A673 (cell line): ENCODE results near the gene NCAPD2.

Experiments used
- EZH2 ChIP-seq: fragments of 200-600 bp; sonication (generic); IDR thresholded peaks from 2 replicates; pipeline ENCODE4 v1.6.1; 2017; ENCODE audit warnings: borderline replicate concordance, low read depth, mild to moderate bottlenecking, mixed read lengths, antibody characterized with exemption, low read length; ENCODE audit not compliant: poor library complexity, severe bottlenecking
- TF ChIP-seq, protein P1 (sequence below): fragments of 300-800, 200-600 bp; sonication (generic); conservative IDR thresholded peaks from 2 replicates; pipeline ENCODE4 v1.5.1; 2017; ENCODE audit warnings: low read depth, mild to moderate bottlenecking, antibody characterized with exemption, low read length, moderate library complexity, mixed read lengths

DNA sequence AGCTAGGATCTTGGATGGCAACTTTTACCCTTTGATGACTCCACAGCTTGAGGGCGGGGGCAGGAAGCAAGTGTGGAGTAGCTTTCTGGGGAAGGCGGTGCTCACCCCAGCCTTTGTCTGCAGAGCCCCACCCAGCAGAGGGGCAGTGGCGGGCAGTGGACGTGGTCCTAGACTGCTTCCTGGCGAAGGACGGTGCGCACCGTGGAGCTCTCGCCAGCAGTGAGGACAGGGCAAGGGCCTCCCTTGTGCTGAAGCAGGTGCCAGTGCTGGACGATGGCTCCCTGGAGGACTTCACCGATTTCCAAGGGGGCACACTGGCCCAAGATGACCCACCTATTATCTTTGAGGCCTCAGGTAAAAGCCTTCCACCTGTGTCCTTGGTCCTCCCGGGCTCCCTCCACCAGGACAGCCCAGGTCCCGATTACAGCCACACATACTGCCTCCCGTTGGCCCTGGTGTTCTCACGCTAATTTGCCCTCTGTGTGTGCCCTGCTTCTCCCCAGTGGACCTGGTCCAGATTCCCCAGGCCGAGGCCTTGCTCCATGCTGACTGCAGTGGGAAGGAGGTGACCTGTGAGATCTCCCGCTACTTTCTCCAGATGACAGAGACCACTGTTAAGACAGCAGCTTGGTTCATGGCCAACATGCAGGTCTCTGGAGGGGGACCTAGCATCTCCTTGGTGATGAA is 40.8 kb upstream of the NCAPD2 start:
- TF ChIP-seq, protein P1, sequence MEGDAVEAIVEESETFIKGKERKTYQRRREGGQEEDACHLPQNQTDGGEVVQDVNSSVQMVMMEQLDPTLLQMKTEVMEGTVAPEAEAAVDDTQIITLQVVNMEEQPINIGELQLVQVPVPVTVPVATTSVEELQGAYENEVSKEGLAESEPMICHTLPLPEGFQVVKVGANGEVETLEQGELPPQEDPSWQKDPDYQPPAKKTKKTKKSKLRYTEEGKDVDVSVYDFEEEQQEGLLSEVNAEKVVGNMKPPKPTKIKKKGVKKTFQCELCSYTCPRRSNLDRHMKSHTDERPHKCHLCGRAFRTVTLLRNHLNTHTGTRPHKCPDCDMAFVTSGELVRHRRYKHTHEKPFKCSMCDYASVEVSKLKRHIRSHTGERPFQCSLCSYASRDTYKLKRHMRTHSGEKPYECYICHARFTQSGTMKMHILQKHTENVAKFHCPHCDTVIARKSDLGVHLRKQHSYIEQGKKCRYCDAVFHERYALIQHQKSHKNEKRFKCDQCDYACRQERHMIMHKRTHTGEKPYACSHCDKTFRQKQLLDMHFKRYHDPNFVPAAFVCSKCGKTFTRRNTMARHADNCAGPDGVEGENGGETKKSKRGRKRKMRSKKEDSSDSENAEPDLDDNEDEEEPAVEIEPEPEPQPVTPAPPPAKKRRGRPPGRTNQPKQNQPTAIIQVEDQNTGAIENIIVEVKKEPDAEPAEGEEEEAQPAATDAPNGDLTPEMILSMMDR, result no peak
- TF ChIP-seq EZH2, result no peak
